H1 (cell line): ENCODE measurements around the gene ACTG2.

Experiments used
- CEBPB ChIP-seq: IDR thresholded peaks from 2 replicates; pipeline ENCODE4 v1.6.1; 2012; ENCODE audit warnings: low read depth, low read length
- EGR1 ChIP-seq: IDR thresholded peaks from 2 replicates; pipeline ENCODE4 v1.6.1; 2011; ENCODE audit warnings: low read depth, low read length, borderline replicate concordance
- EP300 ChIP-seq, 2 experiments: IDR thresholded peaks; 1 replicate in 1 of 2; 2 replicates in 1 of 2; pipeline ENCODE4 v1.6.1; 2011 to 2012; ENCODE audit warnings: low read depth in 2 of 2, low read length in 2 of 2, mild to moderate bottlenecking in 2 of 2, borderline replicate concordance in 1 of 2, inconsistent platforms in 1 of 2, moderate library complexity in 1 of 2
- HDAC2 ChIP-seq, 2 experiments: fragments of 300-600 bp in 1 of 2; sonication (generic) in 1 of 2; IDR thresholded peaks; 2 replicates each; pipeline ENCODE4 v1.6.1; 2011 to 2012; ENCODE audit warnings: low read depth in 2 of 2, low read length in 2 of 2, mild to moderate bottlenecking in 2 of 2, moderate library complexity in 2 of 2, borderline replicate concordance in 1 of 2, inconsistent platforms in 1 of 2
- POLR2A ChIP-seq, 2 experiments: IDR thresholded peaks; 1 replicate in 1 of 2; 2 replicates in 1 of 2; pipeline ENCODE4 v1.6.1; 2011; ENCODE audit warnings: low read depth in 2 of 2, low read length in 2 of 2, mild to moderate bottlenecking in 2 of 2; ENCODE audit errors: control extremely low read depth in 1 of 2
- RAD21 ChIP-seq, 2 experiments: IDR thresholded peaks in 1 of 2; conservative IDR thresholded peaks in 1 of 2; 2 replicates each; pipeline ENCODE4 v1.6.1; 2011; ENCODE audit warnings: low read depth in 2 of 2, low read length in 2 of 2, improper control_type of control experiment in 1 of 2, inconsistent platforms in 1 of 2, mild to moderate bottlenecking in 1 of 2, moderate library complexity in 1 of 2
- SP2 ChIP-seq: IDR thresholded peaks from 2 replicates; pipeline ENCODE4 v1.6.1; 2012; ENCODE audit warnings: mild to moderate bottlenecking, low read length, inconsistent platforms
- TF ChIP-seq, protein P1 (sequence below), 3 experiments: IDR thresholded peaks; 1 replicate in 2 of 3; 2 replicates in 1 of 3; pipeline versions ENCODE4 v1.5.1 to v1.6.1; 2011; ENCODE audit warnings: low read length in 3 of 3, mild to moderate bottlenecking in 3 of 3, inconsistent platforms in 2 of 3, low read depth in 1 of 3, moderate library complexity in 1 of 3; ENCODE audit not compliant: insufficient read depth in 1 of 3; ENCODE audit errors: control extremely low read depth in 1 of 3

GRCh38 chr2:73889206-73889605, 3.6 kb upstream of the ACTG2 start:
- TF ChIP-seq, protein P1, sequence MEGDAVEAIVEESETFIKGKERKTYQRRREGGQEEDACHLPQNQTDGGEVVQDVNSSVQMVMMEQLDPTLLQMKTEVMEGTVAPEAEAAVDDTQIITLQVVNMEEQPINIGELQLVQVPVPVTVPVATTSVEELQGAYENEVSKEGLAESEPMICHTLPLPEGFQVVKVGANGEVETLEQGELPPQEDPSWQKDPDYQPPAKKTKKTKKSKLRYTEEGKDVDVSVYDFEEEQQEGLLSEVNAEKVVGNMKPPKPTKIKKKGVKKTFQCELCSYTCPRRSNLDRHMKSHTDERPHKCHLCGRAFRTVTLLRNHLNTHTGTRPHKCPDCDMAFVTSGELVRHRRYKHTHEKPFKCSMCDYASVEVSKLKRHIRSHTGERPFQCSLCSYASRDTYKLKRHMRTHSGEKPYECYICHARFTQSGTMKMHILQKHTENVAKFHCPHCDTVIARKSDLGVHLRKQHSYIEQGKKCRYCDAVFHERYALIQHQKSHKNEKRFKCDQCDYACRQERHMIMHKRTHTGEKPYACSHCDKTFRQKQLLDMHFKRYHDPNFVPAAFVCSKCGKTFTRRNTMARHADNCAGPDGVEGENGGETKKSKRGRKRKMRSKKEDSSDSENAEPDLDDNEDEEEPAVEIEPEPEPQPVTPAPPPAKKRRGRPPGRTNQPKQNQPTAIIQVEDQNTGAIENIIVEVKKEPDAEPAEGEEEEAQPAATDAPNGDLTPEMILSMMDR (IDR thresholded peaks at IDR 0.05; ENCODE audit: control extremely low read depth in 1 of 3, insufficient read depth in 1 of 3, low read depth in 1 of 3, low read length in 3 of 3): no peak
- no peak for TF ChIP-seq CEBPB
- TF ChIP-seq EP300 (IDR thresholded peaks at IDR 0.05; ENCODE audit: borderline replicate concordance in 1 of 2, low read depth in 2 of 2, low read length in 2 of 2): no peak
- no peak for TF ChIP-seq EGR1
- TF ChIP-seq POLR2A (IDR thresholded peaks at IDR 0.05; ENCODE audit: control extremely low read depth in 1 of 2, low read depth in 2 of 2, low read length in 2 of 2): no peak
- TF ChIP-seq SP2: no peak
- no peak for TF ChIP-seq HDAC2 (IDR thresholded peaks at IDR 0.05; ENCODE audit: borderline replicate concordance in 1 of 2, low read depth in 2 of 2, low read length in 2 of 2)
- no peak for TF ChIP-seq RAD21 (IDR thresholded peaks at IDR 0.05 in 1 of 2, conservative IDR thresholded peaks at IDR 0.05 in 1 of 2; ENCODE audit: low read depth in 2 of 2, low read length in 2 of 2)
